Measurements from ENCODE around the gene RPS5.

RPS5 gene

GRCh38 chr19:58353717-58354477, 33.2 kb upstream of the RPS5 start:
- H3K4me3 ChIP-seq (ENCODE audit: low read depth, low read length) = no peak overlapping the region
- TF ChIP-seq CTCF (IDR thresholded peaks at IDR 0.05; ENCODE audit: low read depth, low read length, missing control alignments) = no peak

GRCh38 chr19:58354478-58355030, 32.5 kb upstream of the RPS5 start:
- DNase-seq (ENCODE audit: low read depth) = no peak
- TF ChIP-seq CTCF (IDR thresholded peaks at IDR 0.05; ENCODE audit: low read depth, low read length, missing control alignments) = no peak
- H3K4me3 ChIP-seq (ENCODE audit: low read depth, low read length) = no peak overlapping the region

More at GRCh38 chr19:58353717-58354477, 33.2 kb upstream of the RPS5 start:
- DNase-seq (ENCODE audit: low read depth) = no peak

GRCh38 chr19:58355215-58355796, 31.8 kb upstream of the RPS5 start:
- no peak for DNase-seq (ENCODE audit: low read depth)
- TF ChIP-seq CTCF (IDR thresholded peaks at IDR 0.05; ENCODE audit: low read depth, low read length, missing control alignments) = no peak
- no peak overlapping the region for H3K4me3 ChIP-seq (ENCODE audit: low read depth, low read length)

- H3K4me3 ChIP-seq (ENCODE audit: low read depth, low read length) = no peak overlapping the region
- no peak for TF ChIP-seq CTCF (IDR thresholded peaks at IDR 0.05; ENCODE audit: low read depth, low read length, missing control alignments)
- no peak for DNase-seq (ENCODE audit: low read depth)
Measured at GRCh38 chr19:58355908-58356765, 30.9 kb upstream of the RPS5 start.

- no peak overlapping the region for H3K4me3 ChIP-seq (ENCODE audit: low read depth, low read length)
Measured at GRCh38 chr19:58356766-58357480, 30.1 kb upstream of the RPS5 start.

More at GRCh38 chr19:58356766-58357480, 30.1 kb upstream of the RPS5 start:
- DNase-seq (ENCODE audit: low read depth) = no peak
- TF ChIP-seq CTCF (IDR thresholded peaks at IDR 0.05; ENCODE audit: low read depth, low read length, missing control alignments) = no peak
